ENCODE results near the gene NT5DC4.

NT5DC4 gene

GRCh38 chr2:112723995-112724394 is 3.2 kb downstream of the NT5DC4 start:
- no peak for TF ChIP-seq TAF1 (IDR thresholded peaks at IDR 0.05; ENCODE audit: borderline replicate concordance, insufficient read depth, low read length)
- TF ChIP-seq SIN3A (IDR thresholded peaks at IDR 0.05; ENCODE audit: borderline replicate concordance, insufficient read depth, low read length): no peak
- TF ChIP-seq FOXP2 (optimal IDR thresholded peaks at IDR 0.05; ENCODE audit: borderline replicate concordance, extremely low read depth, extremely low read length, insufficient read depth): no peak
- no peak for TF ChIP-seq REST (IDR thresholded peaks at IDR 0.05; ENCODE audit: insufficient read depth in 1 of 2, low read depth in 2 of 2, low read length in 2 of 2)

GRCh38 chr2:112724591-112725525 is 4.0 kb downstream of the NT5DC4 start:
- TF ChIP-seq FOXP2 (optimal IDR thresholded peaks at IDR 0.05; ENCODE audit: borderline replicate concordance, extremely low read depth, extremely low read length, insufficient read depth) (no peak), REST (IDR thresholded peaks at IDR 0.05; ENCODE audit: insufficient read depth in 1 of 2, low read depth in 2 of 2, low read length in 2 of 2) (no peak), POLR2AphosphoS5 (IDR thresholded peaks at IDR 0.05; ENCODE audit: low read depth, low read length) (no peak), TAF1 (IDR thresholded peaks at IDR 0.05; ENCODE audit: borderline replicate concordance, insufficient read depth, low read length) (no peak), SIN3A (IDR thresholded peaks at IDR 0.05; ENCODE audit: borderline replicate concordance, insufficient read depth, low read length) (no peak)

- no peak for TF ChIP-seq POLR2AphosphoS5 (IDR thresholded peaks at IDR 0.05; ENCODE audit: low read depth, low read length)
- no peak for TF ChIP-seq SIN3A (IDR thresholded peaks at IDR 0.05; ENCODE audit: borderline replicate concordance, insufficient read depth, low read length)
- TF ChIP-seq TAF1 (IDR thresholded peaks at IDR 0.05; ENCODE audit: borderline replicate concordance, insufficient read depth, low read length): no peak
- TF ChIP-seq FOXP2 (optimal IDR thresholded peaks at IDR 0.05; ENCODE audit: borderline replicate concordance, extremely low read depth, extremely low read length, insufficient read depth): no peak
- no peak for TF ChIP-seq REST (IDR thresholded peaks at IDR 0.05; ENCODE audit: insufficient read depth in 1 of 2, low read depth in 2 of 2, low read length in 2 of 2)
These were observed 5.0 kb downstream of the NT5DC4 start for GRCh38 chr2:112725545-112726457.

GRCh38 chr2:112726487-112727190 is 5.8 kb downstream of the NT5DC4 start:
- TF ChIP-seq POLR2AphosphoS5 (IDR thresholded peaks at IDR 0.05; ENCODE audit: low read depth, low read length): no peak
- no peak for TF ChIP-seq FOXP2 (optimal IDR thresholded peaks at IDR 0.05; ENCODE audit: borderline replicate concordance, extremely low read depth, extremely low read length, insufficient read depth)
- no peak for TF ChIP-seq SIN3A (IDR thresholded peaks at IDR 0.05; ENCODE audit: borderline replicate concordance, insufficient read depth, low read length)
- no peak for TF ChIP-seq TAF1 (IDR thresholded peaks at IDR 0.05; ENCODE audit: borderline replicate concordance, insufficient read depth, low read length)
- no peak for TF ChIP-seq REST (IDR thresholded peaks at IDR 0.05; ENCODE audit: insufficient read depth in 1 of 2, low read depth in 2 of 2, low read length in 2 of 2)

All from PFSK-1 (cell line).